Endothelial cell of umbilical vein (primary cell): Measurements from ENCODE around the gene OSBPL9. TPM values are rescaled to one million over a fixed set of nuclear protein-coding genes. Genes with fewer than 3 reads are reported as not detected.

Source experiments
- BruUV-seq: library from RNA; stranded (reverse); fragments of 400-500 nt; replicated peaks from 2 replicates; lab custom pipeline; 2021; lab: Mats Ljungman, UMichigan
- CTCF ChIA-PET: fragments of 300-600, 350-600 bp; sonication (Branson Sonifier 250); formaldehyde crosslinking; loops from one replicate; lab custom pipeline; 2021; ENCODE audit warnings: antibody characterized with exemption, inconsistent platforms; lab: Charles Lee
- POLR2A ChIA-PET: fragments of 300-600, 350-600 bp; sonication (Branson Sonifier 250); formaldehyde crosslinking; loops from one replicate; lab custom pipeline; 2021; ENCODE audit warnings: antibody characterized with exemption, inconsistent platforms; lab: Charles Lee
- DNase-seq: peaks from one replicate; pipeline ENCODE4 v3.0.0-alpha.2; 2011; ENCODE audit warnings: low read depth, low spot score
- FAIRE-seq: peaks from 2 replicates; lab custom pipeline; 2011; peaks lifted over from hg19 to GRCh38; lab: Jason Lieb, UNC
- H2AFZ ChIP-seq: 2 replicates; pipeline ENCODE4 v1.6.0; 2012; ENCODE audit warnings: low read depth, low read length, control low read depth, inconsistent platforms
- H3K27ac ChIP-seq: 2 replicates; pipeline ENCODE4 v1.5.1; 2011; ENCODE audit warnings: low read depth, mild to moderate bottlenecking, control low read depth, low read length, moderate library complexity; ENCODE audit not compliant: insufficient read depth
- H3K27me3 ChIP-seq, 2 experiments: 2 replicates each; pipeline versions ENCODE4 v1.6.0 to v1.6.1; 2011; ENCODE audit warnings: low read length in 2 of 2, mixed read lengths in 1 of 2; ENCODE audit not compliant: control insufficient read depth in 2 of 2, insufficient read depth in 2 of 2
- H3K36me3 ChIP-seq, 2 experiments: 2 replicates in 1 of 2; 3 replicates in 1 of 2; pipeline ENCODE4 v1.5.1; 2011; ENCODE audit warnings: low read length in 2 of 2, mild to moderate bottlenecking in 1 of 2, moderate library complexity in 1 of 2; ENCODE audit not compliant: control insufficient read depth in 2 of 2, insufficient read depth in 2 of 2; ENCODE audit errors: extremely low read depth in 1 of 2
- H3K4me1 ChIP-seq: 3 replicates; pipeline ENCODE4 v1.5.1; 2011; ENCODE audit warnings: mild to moderate bottlenecking, low read length; ENCODE audit not compliant: control insufficient read depth, insufficient read depth; ENCODE audit errors: extremely low read depth
- H3K4me2 ChIP-seq: 2 replicates; pipeline ENCODE4 v1.6.1; 2011; ENCODE audit warnings: low read length, control low read depth, mixed read lengths; ENCODE audit not compliant: insufficient read depth
- H3K4me3 ChIP-seq, 3 experiments: fragments of 200-600 bp in 1 of 3; sonication (generic), shearing (Covaris generic) in 1 of 3; replicated peaks in 1 of 3; 2 replicates each; pipeline ENCODE4 v1.5.1; 2011 to 2016; ENCODE audit warnings: control low read depth in 3 of 3, low read length in 3 of 3, mild to moderate bottlenecking in 2 of 3, inconsistent platforms in 1 of 3, low read depth in 1 of 3, moderate library complexity in 1 of 3; ENCODE audit not compliant: insufficient read depth in 1 of 3
- H3K79me2 ChIP-seq: 2 replicates; pipeline ENCODE4 v1.6.0; 2012; ENCODE audit warnings: low read length, inconsistent platforms; ENCODE audit not compliant: control insufficient read depth, insufficient read depth
- H3K9ac ChIP-seq: replicated peaks from 2 replicates; pipeline ENCODE3; 2011; ENCODE audit warnings: low read length, control low read depth; ENCODE audit not compliant: insufficient read depth; ENCODE audit errors: extremely low read depth
- H3K9me1 ChIP-seq: replicated peaks from 3 replicates; pipeline ENCODE4 v1.6.0; 2011; ENCODE audit warnings: mild to moderate bottlenecking, low read length; ENCODE audit not compliant: control insufficient read depth, insufficient read depth; ENCODE audit errors: extremely low read depth
- H3K9me3 ChIP-seq: replicated peaks from 2 replicates; pipeline ENCODE4 v1.5.1; 2012; ENCODE audit warnings: low read length, inconsistent platforms; ENCODE audit not compliant: control insufficient read depth, insufficient read depth
- H4K20me1 ChIP-seq: replicated peaks from 2 replicates; pipeline ENCODE3; 2011; ENCODE audit warnings: mild to moderate bottlenecking, low read length; ENCODE audit not compliant: control insufficient read depth, insufficient read depth; ENCODE audit errors: extremely low read depth
- EZH2 ChIP-seq: IDR thresholded peaks from 2 replicates; pipeline ENCODE4 v1.6.1; 2012; ENCODE audit warnings: borderline replicate concordance, low read depth, mild to moderate bottlenecking, moderate library complexity, low read length, inconsistent platforms; ENCODE audit not compliant: severe bottlenecking
- FOS ChIP-seq: IDR thresholded peaks from 2 replicates; pipeline ENCODE4 v1.6.1; 2011; ENCODE audit warnings: mild to moderate bottlenecking, low read length, moderate library complexity, borderline replicate concordance; ENCODE audit not compliant: insufficient read depth
- GATA2 ChIP-seq: IDR thresholded peaks from 2 replicates; pipeline ENCODE4 v1.7.0; 2011; ENCODE audit warnings: low read depth, mild to moderate bottlenecking, moderate library complexity, mixed read lengths, low read length; ENCODE audit not compliant: insufficient read length, insufficient read depth
- JUN ChIP-seq: IDR thresholded peaks from 2 replicates; pipeline ENCODE4 v1.6.1; 2011; ENCODE audit warnings: borderline replicate concordance, low read depth; ENCODE audit not compliant: insufficient read length, insufficient read depth
- MYC ChIP-seq: IDR thresholded peaks from one replicate; pipeline ENCODE4 v1.6.1; 2011; ENCODE audit warnings: mild to moderate bottlenecking, low read depth, low read length
- POLR2A ChIP-seq: IDR thresholded peaks from 2 replicates; pipeline ENCODE4 v1.6.1; 2012; ENCODE audit warnings: low read depth, mild to moderate bottlenecking, control low read depth, low read length
- POLR2AphosphoS5 ChIP-seq: IDR thresholded peaks from 2 replicates; pipeline ENCODE4 v1.6.1; 2012; ENCODE audit warnings: low read depth, mild to moderate bottlenecking, control low read depth, low read length, moderate library complexity; ENCODE audit not compliant: insufficient read depth
- dilution Hi-C: fragments of 300-500 bp; cut with MboI; formaldehyde crosslinking; loops from one replicate; pipeline ENCODE4 v1.15.0; 2019; ENCODE audit warnings: low sequenced_read_pairs; ENCODE audit not compliant: extremely low pct_ligation_motif_present
- intact Hi-C: fragments of 100-400 bp; cut with micrococcal nuclease; formaldehyde crosslinking; loops from one replicate; pipeline ENCODE4 v1.10.0; 2022
- polyA plus RNA-seq, 4 experiments: library from polyadenylated mRNA; depleted of rRNA in 3 of 4; stranded (reverse) in 3 of 4; unstranded in 1 of 4; fragments of >200 nt; gene quantifications; 2 replicates each; pipeline versions ENCODE4 v1.2.1 to v1.2.3, GENCODE V29; 2011 to 2012; ENCODE audit warnings: missing spikeins in 1 of 4
- total RNA-seq: library from RNA; stranded (reverse); gene quantifications from 2 replicates; pipeline ENCODE4 v1.2.3, GENCODE V29; 2021
- TF ChIP-seq, protein P1 (sequence below), 2 donors: IDR thresholded peaks; 1 replicate in 1 of 2; 2 replicates in 1 of 2; pipeline ENCODE4 v1.5.1; 2011; ENCODE audit warnings: low read length in 2 of 2, mild to moderate bottlenecking in 2 of 2, moderate library complexity in 2 of 2, control low read depth in 1 of 2, inconsistent platforms in 1 of 2, low read depth in 1 of 2; ENCODE audit not compliant: insufficient read depth in 1 of 2; ENCODE audit errors: extremely low read depth in 1 of 2
- TF ChIP-seq, protein P2 (sequence below): IDR thresholded peaks from 2 replicates; pipeline ENCODE4 v1.6.1; 2011; ENCODE audit not compliant: insufficient read depth, insufficient read length

OSBPL9 gene
- total and polyA plus RNA-seq, 2 donors (not counting 3 experiments of a cell fraction or from before 2014, with no cell fraction given) = 46.2 to 80.3 TPM

DNA sequence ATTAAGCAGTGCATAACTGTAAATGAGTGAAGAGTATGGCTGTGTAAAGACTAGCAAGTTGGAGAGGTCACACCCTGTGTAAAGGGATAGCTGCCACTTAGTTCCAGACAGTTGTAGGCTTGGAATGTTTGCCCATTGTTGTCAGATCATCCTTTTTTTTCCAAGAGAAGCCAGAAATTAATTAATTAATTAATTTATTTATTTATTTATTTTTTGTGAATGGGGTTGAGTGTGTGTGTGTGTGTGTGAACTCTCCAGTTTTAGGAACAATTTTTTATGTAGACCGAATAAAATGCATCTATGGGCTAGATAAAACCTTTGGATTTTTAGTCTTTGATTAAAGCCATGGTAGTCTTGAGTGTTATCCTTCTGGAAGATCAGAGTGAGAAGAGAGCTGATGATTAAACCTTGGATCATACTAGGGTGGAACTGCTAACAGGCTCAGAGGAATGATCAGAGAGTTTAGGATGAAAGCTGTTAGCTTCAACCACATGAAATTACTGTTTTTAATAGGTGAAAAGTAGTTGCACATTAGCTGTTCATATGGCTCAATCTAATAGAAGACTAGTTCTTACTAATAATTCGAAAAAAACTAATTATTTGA lies 58.4 kb downstream of the OSBPL9 start:
- Histone ChIP-seq H4K20me1 (no peaks in the 10 kb centered on the region), H3K4me1 (peaks cover 38% of the 10 kb centered on the region), H2AFZ (no peak overlapping the region), H3K27me3 (no peaks in the 10 kb centered on the region), H3K36me3 (no peaks in the 10 kb centered on the region), H3K4me2 (no peak overlapping the region), H3K9me3 (no peaks in the 10 kb centered on the region), H3K4me3 (no peak overlapping the region), H3K79me2 (peaks cover 11% of the 10 kb centered on the region), H3K9me1 (no peaks in the 10 kb centered on the region), H3K27ac (no peak overlapping the region), H3K9ac (no peak overlapping the region)
- FAIRE-seq = no peak
- TF ChIP-seq JUN = no peak
- TF ChIP-seq POLR2A = no peak
- TF ChIP-seq, protein P1, sequence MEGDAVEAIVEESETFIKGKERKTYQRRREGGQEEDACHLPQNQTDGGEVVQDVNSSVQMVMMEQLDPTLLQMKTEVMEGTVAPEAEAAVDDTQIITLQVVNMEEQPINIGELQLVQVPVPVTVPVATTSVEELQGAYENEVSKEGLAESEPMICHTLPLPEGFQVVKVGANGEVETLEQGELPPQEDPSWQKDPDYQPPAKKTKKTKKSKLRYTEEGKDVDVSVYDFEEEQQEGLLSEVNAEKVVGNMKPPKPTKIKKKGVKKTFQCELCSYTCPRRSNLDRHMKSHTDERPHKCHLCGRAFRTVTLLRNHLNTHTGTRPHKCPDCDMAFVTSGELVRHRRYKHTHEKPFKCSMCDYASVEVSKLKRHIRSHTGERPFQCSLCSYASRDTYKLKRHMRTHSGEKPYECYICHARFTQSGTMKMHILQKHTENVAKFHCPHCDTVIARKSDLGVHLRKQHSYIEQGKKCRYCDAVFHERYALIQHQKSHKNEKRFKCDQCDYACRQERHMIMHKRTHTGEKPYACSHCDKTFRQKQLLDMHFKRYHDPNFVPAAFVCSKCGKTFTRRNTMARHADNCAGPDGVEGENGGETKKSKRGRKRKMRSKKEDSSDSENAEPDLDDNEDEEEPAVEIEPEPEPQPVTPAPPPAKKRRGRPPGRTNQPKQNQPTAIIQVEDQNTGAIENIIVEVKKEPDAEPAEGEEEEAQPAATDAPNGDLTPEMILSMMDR (IDR thresholded peaks at IDR 0.05; ENCODE audit: extremely low read depth in 1 of 2, insufficient read depth in 1 of 2, low read depth in 1 of 2, low read length in 2 of 2) = no peak
- TF ChIP-seq EZH2 = no peak
- no peak for TF ChIP-seq GATA2
- no peak for TF ChIP-seq MYC
- no peak for TF ChIP-seq FOS
- TF ChIP-seq, protein P2, sequence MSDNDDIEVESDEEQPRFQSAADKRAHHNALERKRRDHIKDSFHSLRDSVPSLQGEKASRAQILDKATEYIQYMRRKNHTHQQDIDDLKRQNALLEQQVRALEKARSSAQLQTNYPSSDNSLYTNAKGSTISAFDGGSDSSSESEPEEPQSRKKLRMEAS = no peak
- TF ChIP-seq POLR2AphosphoS5 = no peak
- dilution Hi-C loops (no loop called here), intact Hi-C loops (no loop called here)
- BruUV-seq = no TSS peak
- ChIA-PET POLR2A (no interaction called here), CTCF (interaction anchor here (0.9 to 1.2 kb wide), 2 partner anchors 48 to 226 kb away, joined by 3 to 4 read pairs; no protein-coding TSS in a partner anchor)
- no peak for DNase-seq
